Measurements from ENCODE around the gene PLA2G6.

The PLA2G6 gene

GRCh38 chr22:38115423-38116205, 66.0 kb downstream of the PLA2G6 start:
- TF ChIP-seq CTCF (IDR thresholded peaks at IDR 0.05): no peak
- intact Hi-C loops (cut with DNase I; ENCODE audit: low total_unique reads): loop anchor here (10.0 kb wide), 1 partner anchor 79 kb away; no protein-coding TSS in a partner anchor

GRCh38 chr22:38114484-38115398, 66.9 kb downstream of the PLA2G6 start:
- intact Hi-C loops (cut with DNase I; ENCODE audit: low total_unique reads): loop anchor here (5.0 to 10.0 kb wide), 2 partner anchors 80 to 238 kb away; no protein-coding TSS in a partner anchor
- Histone ChIP-seq H3K4me1 (peaks cover 0 to 10% (median 4%) of the 10 kb centered on the region in 4 donors), H3K36me3 (peaks cover 0 to 38% (median 11%) of the 10 kb centered on the region in 3 donors), H3K9me3 (no peaks in the 10 kb centered on the region), H3K27ac (no peak overlapping the region), H3K27me3 (no peaks in the 10 kb centered on the region), H3K4me3 (no peak overlapping the region)
- TF ChIP-seq CTCF (IDR thresholded peaks at IDR 0.05): peak; percentile 88 to 94
- DNase-seq: peak; percentile 84 to 88

More at GRCh38 chr22:38115423-38116205, 66.0 kb downstream of the PLA2G6 start:
- Histone ChIP-seq H3K4me1 (peaks cover 0 to 10% (median 4%) of the 10 kb centered on the region in 4 donors), H3K4me3 (no peak overlapping the region), H3K9me3 (no peaks in the 10 kb centered on the region), H3K36me3 (peaks cover 0 to 38% (median 11%) of the 10 kb centered on the region in 3 donors), H3K27me3 (no peaks in the 10 kb centered on the region), H3K27ac (no peak overlapping the region)
- DNase-seq: no peak

GRCh38 chr22:38112381-38112780, 69.2 kb downstream of the PLA2G6 start:
- peaks cover 0 to 18% (median 4%) of the 10 kb centered on the region in 4 donors for H3K4me1 ChIP-seq
- H3K36me3 ChIP-seq: peaks cover 0 to 32% (median 11%) of the 10 kb centered on the region in 3 donors
- DNase-seq: no peak
- H3K9me3 ChIP-seq: no peaks in the 10 kb centered on the region
- TF ChIP-seq CTCF (IDR thresholded peaks at IDR 0.05): no peak
- H3K27me3 ChIP-seq: no peaks in the 10 kb centered on the region
- intact Hi-C loops (cut with DNase I; ENCODE audit: low total_unique reads): loop anchor here (5.0 to 10.0 kb wide), 2 partner anchors 82 to 240 kb away; no protein-coding TSS in a partner anchor
- no peak overlapping the region for H3K4me3 ChIP-seq
- no peak overlapping the region for H3K27ac ChIP-seq

GRCh38 chr22:38111925-38112355, 69.7 kb downstream of the PLA2G6 start:
- peaks cover 0 to 32% (median 11%) of the 10 kb centered on the region in 3 donors for H3K36me3 ChIP-seq
- peaks cover 0 to 18% (median 4%) of the 10 kb centered on the region in 4 donors for H3K4me1 ChIP-seq
- no peak for DNase-seq
- H3K27me3 ChIP-seq: no peaks in the 10 kb centered on the region
- intact Hi-C loops (cut with DNase I; ENCODE audit: low total_unique reads): loop anchor here (5.0 to 10.0 kb wide), 2 partner anchors 83 to 240 kb away; no protein-coding TSS in a partner anchor
- H3K9me3 ChIP-seq: no peaks in the 10 kb centered on the region
- no peak overlapping the region for H3K4me3 ChIP-seq
- no peak overlapping the region for H3K27ac ChIP-seq
- no peak for TF ChIP-seq CTCF (IDR thresholded peaks at IDR 0.05)
